ENCODE data around the gene SMIM3. TPM values are rescaled to one million over a fixed set of nuclear protein-coding genes. Genes with fewer than 3 reads are reported as not detected.
A peak's percentile ranks its signal among the peaks of the same experiment; 100 is the strongest.

The SMIM3 gene
- total RNA-seq, 2 experiments from 2014 or later: not detected

GRCh38 chr5:150753863-150754262 lies 24.7 kb upstream of the SMIM3 start:
- Histone ChIP-seq H3K4me3 (ENCODE audit: low read depth, low read length, poor library complexity, severe bottlenecking) (no peak overlapping the region), H3K4me2 (ENCODE audit: low read length) (no peak overlapping the region), H3K27ac (ENCODE audit: low read depth, low read length, poor library complexity, severe bottlenecking) (no peak overlapping the region), H2AFZ (ENCODE audit: low read length) (no peak overlapping the region), H3K79me2 (ENCODE audit: insufficient read depth, low read depth, low read length) (peaks cover 18% of the 10 kb centered on the region), H3K9me2 (ENCODE audit: insufficient read depth, low read length) (no peaks in the 10 kb centered on the region), H3K4me1 (ENCODE audit: insufficient read depth, low read length, poor library complexity, severe bottlenecking) (peaks cover 4% of the 10 kb centered on the region), H4K20me1 (ENCODE audit: insufficient read depth, low read length) (no peaks in the 10 kb centered on the region), H3K9me3 (ENCODE audit: low read length) (no peaks in the 10 kb centered on the region), H3K36me3 (ENCODE audit: insufficient read depth, low read length) (peaks cover 41% of the 10 kb centered on the region)
- intact Hi-C loops (cut with micrococcal nuclease; ENCODE audit: unreplicated experiment): no loop called here
- TF ChIP-seq CTCF (conservative IDR thresholded peaks at IDR 0.05; ENCODE audit: low read length) (no peak), EZH2phosphoT487 (IDR thresholded peaks at IDR 0.05; ENCODE audit: borderline replicate concordance, low read depth, low read length) (no peak)
- DNase-seq (ENCODE audit: low spot score): no peak
- ChIA-PET POLR2A (interaction anchor here (2.0 kb wide), 1 partner anchor 12 kb away, joined by 4 read pairs; no protein-coding TSS in a partner anchor), CTCF (ENCODE audit: unreplicated experiment) (no interaction called here)
- BruUV-seq (replicated peaks): no TSS peak

GRCh38 chr5:150757087-150757649 lies 21.4 kb upstream of the SMIM3 start:
- Histone ChIP-seq H3K79me2 (ENCODE audit: insufficient read depth, low read depth, low read length) (peaks cover 18% of the 10 kb centered on the region), H3K27ac (ENCODE audit: low read depth, low read length, poor library complexity, severe bottlenecking) (no peak overlapping the region), H4K20me1 (ENCODE audit: insufficient read depth, low read length) (no peaks in the 10 kb centered on the region), H3K9me2 (ENCODE audit: insufficient read depth, low read length) (no peaks in the 10 kb centered on the region), H2AFZ (ENCODE audit: low read length) (no peak overlapping the region), H3K4me3 (ENCODE audit: low read depth, low read length, poor library complexity, severe bottlenecking) (peak overlapping the region; percentile 73), H3K36me3 (ENCODE audit: insufficient read depth, low read length) (peaks cover 35% of the 10 kb centered on the region), H3K4me1 (ENCODE audit: insufficient read depth, low read length, poor library complexity, severe bottlenecking) (peaks cover 8% of the 10 kb centered on the region), H3K9me3 (ENCODE audit: low read length) (no peaks in the 10 kb centered on the region), H3K4me2 (ENCODE audit: low read length) (peak overlapping the region; percentile 69)
- no peak for DNase-seq (ENCODE audit: low spot score)
- ChIA-PET CTCF (ENCODE audit: unreplicated experiment) (no interaction called here), POLR2A (interaction anchor here (0.5 to 1.7 kb wide), 5 partner anchors 16 to 887 kb away, joined by 3 to 7 read pairs (median 4); partner anchors contain the start of gene RBM22)
- no TSS peak for BruUV-seq (replicated peaks)
- TF ChIP-seq CTCF (conservative IDR thresholded peaks at IDR 0.05; ENCODE audit: low read length) (no peak), EZH2phosphoT487 (IDR thresholded peaks at IDR 0.05; ENCODE audit: borderline replicate concordance, low read depth, low read length) (no peak)
- intact Hi-C loops (cut with micrococcal nuclease; ENCODE audit: unreplicated experiment): no loop called here

- no peaks in the 10 kb centered on the region for H4K20me1 ChIP-seq (ENCODE audit: insufficient read depth, low read length)
- no peaks in the 10 kb centered on the region for H3K9me2 ChIP-seq (ENCODE audit: insufficient read depth, low read length)
- BruUV-seq (replicated peaks): no TSS peak
- peaks cover 18% of the 10 kb centered on the region for H3K79me2 ChIP-seq (ENCODE audit: insufficient read depth, low read depth, low read length)
- no peak for DNase-seq (ENCODE audit: low spot score)
- no peaks in the 10 kb centered on the region for H3K9me3 ChIP-seq (ENCODE audit: low read length)
- H3K4me3 ChIP-seq (ENCODE audit: low read depth, low read length, poor library complexity, severe bottlenecking): peak overlapping the region; percentile 73
- H3K36me3 ChIP-seq (ENCODE audit: insufficient read depth, low read length): peaks cover 30% of the 10 kb centered on the region
- TF ChIP-seq EZH2phosphoT487 (IDR thresholded peaks at IDR 0.05; ENCODE audit: borderline replicate concordance, low read depth, low read length) (no peak), CTCF (conservative IDR thresholded peaks at IDR 0.05; ENCODE audit: low read length) (no peak)
- H2AFZ ChIP-seq (ENCODE audit: low read length): peak overlapping the region; percentile 95
- H3K4me1 ChIP-seq (ENCODE audit: insufficient read depth, low read length, poor library complexity, severe bottlenecking): peaks cover 8% of the 10 kb centered on the region
- intact Hi-C loops (cut with micrococcal nuclease; ENCODE audit: unreplicated experiment): loop anchor here (2.0 kb wide), 1 partner anchor 57 kb away; the partner anchor contains the start of gene RBM22
- H3K27ac ChIP-seq (ENCODE audit: low read depth, low read length, poor library complexity, severe bottlenecking): peak overlapping the region; percentile 70
- ChIA-PET CTCF (ENCODE audit: unreplicated experiment) (interaction anchor here (0.6 kb wide), 1 partner anchor 25 kb away, joined by 3 read pairs; no protein-coding TSS in a partner anchor), POLR2A (interaction anchor here (0.5 to 2.1 kb wide), 6 partner anchors 17 to 1602 kb away, joined by 3 to 7 read pairs (median 4); partner anchors contain the start of gene RBM22)
- peak overlapping the region; percentile 69 for H3K4me2 ChIP-seq (ENCODE audit: low read length)
These were observed 20.4 kb upstream of the SMIM3 start for GRCh38 chr5:150758203-150758530.

Data from OCI-LY7 (cell line).